ENCODE results near the gene HDAC9. TPM values are rescaled to one million over a fixed set of nuclear protein-coding genes. Genes with fewer than 3 reads are reported as not detected.

The HDAC9 gene
- total RNA-seq, 1 experiment from 2014 or later: 7.7 TPM

GRCh38 chr7:18520450-18521235, 25.1 kb downstream of the HDAC9 start:
- Histone ChIP-seq H4K20me1 (ENCODE audit: control insufficient read depth, insufficient read depth, insufficient read length) (no peaks in the 10 kb centered on the region), H3K4me2 (ENCODE audit: insufficient read depth, insufficient read length, low read length) (no peak overlapping the region), H3K9ac (ENCODE audit: extremely low read depth, insufficient read length, low read length) (no peak overlapping the region), H3K14ac (ENCODE audit: insufficient read depth, low read length) (no peak overlapping the region), H2AK5ac (ENCODE audit: insufficient read length, low read length) (no peak overlapping the region), H3K79me2 (ENCODE audit: insufficient read depth, low read length) (no peaks in the 10 kb centered on the region), H2BK15ac (ENCODE audit: low read depth, low read length) (no peak overlapping the region), H2AFZ (ENCODE audit: low read length) (no peak overlapping the region), H2BK12ac (ENCODE audit: insufficient read length, low read depth, low read length) (no peak overlapping the region), H4K91ac (ENCODE audit: insufficient read length, low read depth, low read length) (no peak overlapping the region), H3K27ac (ENCODE audit: insufficient read length, low read depth, low read length) (no peak overlapping the region), H4K5ac (ENCODE audit: insufficient read length, low read depth, low read length) (no peak overlapping the region), H4K8ac (replicated peaks; ENCODE audit: insufficient read length, low read depth, low read length) (no peak overlapping the region), H3K4ac (ENCODE audit: low read depth, low read length) (no peak overlapping the region), H2BK120ac (ENCODE audit: low read depth, low read length, poor library complexity, severe bottlenecking) (no peak overlapping the region), H3K9me3 (ENCODE audit: control insufficient read depth, low read depth, low read length) (no peaks in the 10 kb centered on the region), H3K18ac (ENCODE audit: insufficient read length, low read depth, low read length) (no peak overlapping the region), H3K23ac (ENCODE audit: insufficient read length, low read depth, low read length) (no peak overlapping the region), H3K23me2 (ENCODE audit: insufficient read length, low read depth, low read length, poor library complexity, severe bottlenecking) (no peaks in the 10 kb centered on the region), H3K4me1 (ENCODE audit: insufficient read depth, low read length) (no peaks in the 10 kb centered on the region; the same call in 1 of the 2 replicates), H2BK5ac (ENCODE audit: insufficient read length, low read length) (no peak overlapping the region), H3K27me3 (ENCODE audit: insufficient read depth, low read length) (no peaks in the 10 kb centered on the region), H2BK20ac (ENCODE audit: low read depth, low read length, poor library complexity, severe bottlenecking) (no peak overlapping the region), H3K56ac (ENCODE audit: insufficient read length, low read depth, low read length) (no peak overlapping the region), H3K79me1 (ENCODE audit: insufficient read depth, low read depth, low read length, poor library complexity, severe bottlenecking) (no peaks in the 10 kb centered on the region), H3T11ph (ENCODE audit: low read length) (no peak overlapping the region)
- Mint-ChIP-seq H3K27ac (no peak overlapping the region), H3K36me3 (ENCODE audit: insufficient read depth in 1 of 3, low read depth in 3 of 3) (no peaks in the 10 kb centered on the region), H3K27me3 (ENCODE audit: low read depth) (no peaks in the 10 kb centered on the region), H3K4me1 (peaks cover 6 to 17% of the 10 kb centered on the region in 2 experiments), H3K9me3 (no peaks in the 10 kb centered on the region), H3K4me3 (no peak overlapping the region)
- no peak for DNase-seq
- no CpG with 5 or more reads among the region's 5 CpGs for WGBS (ENCODE audit: extremely low coverage, insufficient read length, low lambda C conversion rate)
- no peak for TF ChIP-seq CTCF (conservative IDR thresholded peaks at IDR 0.05)

Measured in H9 (cell line).